ENCODE measurements around the gene THADA.
"Not testable (repeated sequence)": the region's sequence is repeated elsewhere in the genome, so short reads cannot be mapped to it uniquely, and the experiment has no call there.

The THADA gene

DNA sequence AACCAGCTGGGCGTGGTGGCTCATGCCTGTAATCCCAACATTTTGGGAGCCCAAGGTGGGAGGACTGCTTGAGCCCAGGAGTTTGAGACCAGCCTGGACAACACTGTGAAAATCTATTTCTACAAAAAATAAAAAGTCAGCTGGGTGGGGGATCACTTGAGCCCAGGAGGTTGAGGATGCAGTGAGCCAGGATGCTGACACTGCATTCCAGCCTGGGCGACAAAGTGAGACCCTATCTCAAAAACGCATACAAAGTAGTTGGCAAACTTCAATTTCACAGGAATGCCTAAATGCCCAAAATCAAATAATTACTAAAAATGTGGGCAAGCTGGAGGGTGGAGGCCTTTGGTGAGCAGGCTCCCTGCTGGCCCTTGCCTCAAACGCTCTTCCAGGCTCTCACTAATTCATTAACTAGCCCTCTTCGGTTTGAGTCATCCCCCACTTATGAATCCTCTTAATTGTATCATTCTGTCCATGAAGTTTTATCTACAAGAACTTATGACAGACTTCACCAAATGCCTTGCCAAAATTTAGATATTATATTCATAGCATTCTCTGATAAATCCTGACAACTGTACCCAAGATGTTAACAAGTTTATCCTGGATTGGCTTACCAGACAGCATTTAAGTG is 300.8 kb downstream of the THADA start:
- no peak for DNase-seq

DNA sequence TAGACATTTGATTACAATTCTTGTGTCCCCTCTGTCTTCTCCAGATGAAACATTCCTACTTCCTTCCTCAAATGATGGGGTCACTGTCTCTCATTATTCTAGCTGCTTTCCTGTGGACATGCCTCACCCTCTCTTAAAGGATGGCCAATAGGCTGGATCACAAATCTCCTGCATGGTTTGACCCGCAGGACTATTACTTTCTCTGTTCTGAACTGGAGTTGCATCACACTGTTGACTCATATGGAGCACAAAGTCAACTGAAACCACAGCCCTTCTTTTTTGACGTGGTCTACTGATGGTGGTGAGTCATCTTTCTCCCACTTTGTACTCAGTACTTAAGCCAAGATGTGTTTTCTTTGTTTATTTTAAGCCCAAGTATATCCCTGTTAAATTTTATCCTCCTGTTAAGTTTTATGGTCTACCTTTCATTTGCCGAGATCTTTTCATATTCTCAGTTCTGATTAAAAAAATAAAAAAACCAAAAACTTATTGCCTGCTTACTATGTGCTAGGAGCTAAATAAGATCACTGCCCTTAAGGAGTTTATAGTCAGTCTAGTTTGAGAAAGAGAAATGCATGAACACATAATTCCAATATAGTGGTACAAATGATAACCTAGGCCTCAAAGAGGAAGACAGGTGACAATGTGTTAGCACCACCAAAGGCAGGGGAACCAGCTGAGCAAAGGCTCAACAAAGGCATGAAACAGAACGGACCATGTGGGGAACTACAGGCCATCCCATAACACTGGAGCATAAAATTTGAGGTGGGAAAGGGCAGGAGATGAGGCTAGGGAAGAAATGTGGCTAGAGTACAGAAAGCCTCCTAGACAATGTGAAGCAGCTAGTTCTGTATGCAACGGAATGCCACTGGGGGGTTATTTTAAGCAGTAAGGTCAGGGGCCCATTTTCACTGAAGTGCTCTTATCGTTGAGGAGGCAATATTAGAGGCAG is 301.8 kb downstream of the THADA start:
- DNase-seq, result peak; percentile 13

- DNase-seq, result no peak
Observed at GRCh38 chr2:43292851-43293743, 302.7 kb downstream of the THADA start.

DNA sequence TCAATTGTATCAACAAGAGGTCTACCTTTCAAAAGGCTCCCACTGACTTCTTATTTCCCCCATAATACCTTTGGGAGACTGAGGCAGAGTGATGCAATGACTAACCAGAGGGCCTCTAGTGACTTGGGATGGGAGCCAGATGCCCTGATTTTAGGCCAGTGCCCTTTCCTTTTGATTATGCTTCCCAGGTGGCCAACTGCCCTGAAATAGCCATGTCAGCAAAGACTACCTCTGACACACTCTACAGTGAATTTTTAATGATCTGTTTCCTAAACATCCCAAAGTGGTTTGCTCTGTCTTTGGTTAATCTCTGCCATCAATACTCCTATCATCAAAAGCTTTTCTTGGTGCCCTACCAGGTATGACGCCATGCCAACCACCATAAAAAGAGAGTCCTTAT is 303.5 kb downstream of the THADA start:
- no peak for DNase-seq

DNA sequence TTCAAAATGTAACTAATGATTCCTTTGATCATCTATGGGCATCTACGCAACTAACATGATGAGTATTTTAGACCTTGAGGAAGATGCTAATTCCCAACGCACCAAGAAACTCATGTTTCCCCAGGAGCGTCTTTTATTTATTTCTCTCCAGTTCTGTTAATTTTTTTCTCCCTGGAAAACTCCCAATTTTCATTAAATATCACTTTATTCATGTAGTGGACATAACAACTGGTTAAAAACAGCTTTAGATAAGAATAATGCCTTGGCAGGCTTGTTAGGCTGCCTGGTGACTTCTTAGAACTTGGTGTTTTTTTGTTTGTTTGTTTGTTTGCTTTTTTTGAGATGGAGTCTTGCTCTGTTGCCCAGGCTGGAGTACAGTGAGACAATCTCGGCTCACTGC is 306.5 kb downstream of the THADA start:
- no peak for DNase-seq

- DNase-seq, result no peak
Observed at GRCh38 chr2:43288417-43289305, 307.2 kb downstream of the THADA start.

- DNase-seq, result no peak
Observed at GRCh38 chr2:43285987-43286386, 309.9 kb downstream of the THADA start.

DNA sequence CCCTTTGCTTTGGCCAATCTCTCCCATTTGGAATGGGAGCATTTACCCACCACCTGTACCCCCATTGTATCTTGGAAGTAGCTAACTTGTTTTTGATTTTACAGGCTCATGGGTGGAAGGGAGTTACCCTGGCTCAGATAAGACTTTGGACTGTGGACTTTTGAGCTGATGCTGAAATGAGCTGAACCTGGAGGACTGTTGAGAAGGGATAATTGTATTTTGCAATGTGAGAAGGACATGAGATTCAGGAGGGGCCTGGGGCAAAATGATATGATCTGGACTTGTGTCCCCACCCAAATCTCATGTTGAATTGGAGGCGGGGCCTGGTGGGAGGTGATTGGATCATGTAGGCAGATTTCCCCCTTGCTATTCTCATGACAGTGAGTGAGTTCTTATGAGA is 310.9 kb downstream of the THADA start:
- no peak for DNase-seq

- not testable (repeated sequence) for DNase-seq
Observed at GRCh38 chr2:43284347-43284746, 311.5 kb downstream of the THADA start.

DNA sequence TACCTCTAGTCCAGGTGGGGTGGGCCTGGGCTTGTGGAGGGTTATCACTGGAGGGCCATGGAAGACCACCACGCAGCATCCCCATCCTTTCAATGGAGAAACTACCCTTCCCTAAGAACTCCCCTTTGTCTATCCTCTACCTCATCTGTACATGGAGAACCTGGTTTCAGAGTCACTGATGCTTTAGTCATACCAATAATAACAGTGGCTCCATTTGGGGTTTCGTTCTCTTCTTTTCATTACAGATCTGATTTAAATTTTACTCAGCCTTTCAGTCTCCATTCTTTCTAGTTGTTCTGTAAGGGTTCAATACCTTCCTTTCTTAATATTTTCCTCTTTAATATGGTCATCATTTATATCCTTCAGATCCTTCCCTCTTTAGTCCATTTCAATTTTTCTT is 314.8 kb downstream of the THADA start:
- DNase-seq, result no peak

GRCh38 chr2:43279317-43279840 is 316.5 kb downstream of the THADA start:
- DNase-seq, result no peak

- DNase-seq, result no peak
Observed at GRCh38 chr2:43278564-43279220, 317.1 kb downstream of the THADA start.

- no peak for DNase-seq
Observed at GRCh38 chr2:43276962-43277391, 318.9 kb downstream of the THADA start.

- no peak for DNase-seq
Observed at GRCh38 chr2:43276266-43276941, 319.4 kb downstream of the THADA start.

DNA sequence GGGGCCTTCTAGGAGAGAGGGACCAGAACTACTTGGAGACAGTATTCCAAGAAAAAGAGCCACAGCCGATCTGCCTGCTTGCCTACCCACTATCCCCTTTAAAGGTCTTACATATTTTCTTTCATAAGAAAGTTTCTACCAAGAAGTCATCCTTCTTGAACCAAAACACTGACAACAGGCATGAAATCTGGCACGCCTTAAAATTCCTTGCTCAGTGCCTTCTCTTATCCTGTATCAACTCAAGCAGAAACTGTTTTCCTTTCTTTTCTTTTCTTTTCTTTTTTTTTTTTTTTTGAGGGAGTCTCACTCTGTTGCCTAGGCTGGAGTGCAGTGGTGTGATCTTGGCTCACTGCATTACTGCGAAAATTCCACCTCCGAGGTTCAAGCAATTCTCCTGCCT is 321.1 kb downstream of the THADA start:
- DNase-seq, result no peak

- DNase-seq, result no peak
Observed at GRCh38 chr2:43274055-43274454, 321.8 kb downstream of the THADA start.

- DNase-seq, result no peak
Observed at GRCh38 chr2:43273529-43273928, 322.3 kb downstream of the THADA start.

GRCh38 chr2:43270930-43271615 is 324.8 kb downstream of the THADA start:
- DNase-seq, result no peak

- DNase-seq, result no peak
Observed at GRCh38 chr2:43270461-43270860, 325.4 kb downstream of the THADA start.

DNA sequence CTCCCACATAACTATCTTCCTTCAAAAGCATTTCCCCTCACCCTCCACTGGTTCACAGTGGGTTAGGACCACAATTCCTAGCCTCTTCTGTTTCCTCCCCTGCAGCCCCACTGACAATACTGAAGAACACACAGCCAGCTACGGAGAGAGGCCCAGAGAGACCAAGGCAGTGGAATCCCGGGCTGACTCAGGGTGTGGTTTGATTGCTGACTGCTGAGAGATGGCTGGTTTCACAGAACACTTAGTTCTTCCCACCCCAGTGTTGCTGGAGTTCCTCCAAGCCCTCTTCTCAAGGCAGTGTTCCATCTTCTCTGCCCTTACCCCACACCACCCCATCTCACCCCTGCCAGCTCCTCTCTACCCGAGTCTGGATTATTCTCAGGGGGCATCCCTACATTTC is 326.1 kb downstream of the THADA start:
- DNase-seq, result no peak
